Tibial nerve (tissue), 4 donors: ENCODE data around the gene BCL6.

Experiments used
- CTCF ChIP-seq, 5 experiments: fragments of 200-600 bp in 3 of 5; fragments of 450-650 bp in 2 of 5; sonication (generic) in 3 of 5; IDR thresholded peaks; one replicate each; pipeline ENCODE4 v1.5.1; 2016 to 2019; ENCODE audit warnings: antibody characterized with exemption in 5 of 5, mild to moderate bottlenecking in 3 of 5, moderate library complexity in 2 of 5
- EP300 ChIP-seq, 2 donors: sonication (generic); formaldehyde crosslinking; IDR thresholded peaks; one replicate each; pipeline ENCODE4 v1.6.1; 2017; ENCODE audit warnings: antibody characterized with exemption in 2 of 2, mild to moderate bottlenecking in 1 of 2
- POLR2A ChIP-seq, 2 donors: fragments of 450-650 bp; IDR thresholded peaks; one replicate each; pipeline ENCODE4 v1.6.1; 2017; ENCODE audit warnings: antibody characterized with exemption in 2 of 2, mild to moderate bottlenecking in 2 of 2, moderate library complexity in 2 of 2

- TF ChIP-seq POLR2A (IDR thresholded peaks at IDR 0.05) (no peak), CTCF (IDR thresholded peaks at IDR 0.05) (no peak), EP300 (IDR thresholded peaks at IDR 0.05) (no peak)
Observed at GRCh38 chr3:187777331-187777941, 32.2 kb upstream of the BCL6 start.
